HG03045 (cell line): ENCODE data around the gene PDE4D.

Source experiments
- ATAC-seq: cut with Tn5 transposase; IDR thresholded peaks from one replicate; pipeline ENCODE4 v1.9.1; 2021; ENCODE audit warnings: mild to moderate bottlenecking, moderate library complexity; ENCODE audit not compliant: unreplicated experiment

The PDE4D gene

DNA sequence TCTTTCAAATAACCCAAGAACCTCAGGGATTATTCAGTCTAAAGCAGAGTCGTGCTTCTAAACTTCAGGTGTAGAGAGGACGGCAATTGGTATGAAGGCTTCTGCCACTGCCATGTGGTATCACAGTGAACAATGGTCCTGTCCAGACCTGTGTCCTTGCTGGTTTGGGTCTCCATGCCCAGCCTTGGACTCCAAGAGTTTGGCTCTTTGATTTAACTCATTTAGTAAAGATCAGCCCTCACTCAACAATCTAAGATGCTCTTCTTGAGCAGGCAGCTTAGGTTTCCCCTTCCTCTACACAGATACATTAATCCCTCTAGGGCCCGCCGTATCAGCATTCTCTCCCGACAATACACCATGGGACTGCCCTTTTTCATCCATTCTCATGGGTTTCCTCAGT is 792.7 kb downstream of the PDE4D start:
- ATAC-seq = no peak

DNA sequence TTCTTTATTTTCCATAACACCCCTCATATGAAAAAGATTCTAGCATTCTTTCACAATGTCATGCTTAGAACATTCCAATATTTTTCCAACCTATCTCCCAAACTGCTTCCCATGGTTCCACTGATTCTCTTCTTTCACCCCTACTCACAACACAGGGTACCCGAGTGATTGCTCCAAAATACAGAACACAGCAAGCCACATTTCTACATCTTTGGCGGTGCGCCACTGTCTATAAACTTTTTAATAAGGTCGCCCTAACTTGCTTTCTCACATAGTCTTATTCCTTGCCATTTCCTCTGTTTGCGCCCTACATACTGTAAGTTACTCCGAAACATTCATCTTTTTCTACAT is 793.6 kb downstream of the PDE4D start:
- no peak for ATAC-seq

GRCh38 chr5:59099270-59099994 is 794.1 kb downstream of the PDE4D start:
- peak; percentile 62 for ATAC-seq

DNA sequence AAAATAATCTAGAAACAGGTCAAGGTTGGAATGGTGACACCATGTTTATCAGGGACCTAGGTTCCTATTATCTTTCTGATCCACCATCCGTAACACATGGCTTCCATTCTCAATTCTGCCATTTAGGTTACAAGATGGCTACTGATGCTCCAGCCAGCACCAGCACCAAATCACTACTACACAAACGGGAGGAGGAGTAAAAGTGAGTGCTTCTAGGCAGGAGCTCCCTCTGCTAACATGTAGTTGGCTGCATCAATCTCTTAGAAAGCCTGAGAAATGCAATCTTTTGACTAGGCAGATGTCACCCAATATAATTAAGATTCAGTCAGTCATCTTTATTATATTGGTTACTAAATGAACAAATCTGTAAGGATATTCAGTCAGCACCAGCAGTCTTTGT is 794.8 kb downstream of the PDE4D start:
- ATAC-seq = no peak

- no peak for ATAC-seq
Measured at GRCh38 chr5:59097712-59098111, 795.8 kb downstream of the PDE4D start.

GRCh38 chr5:59097116-59097515 is 796.4 kb downstream of the PDE4D start:
- no peak for ATAC-seq

DNA sequence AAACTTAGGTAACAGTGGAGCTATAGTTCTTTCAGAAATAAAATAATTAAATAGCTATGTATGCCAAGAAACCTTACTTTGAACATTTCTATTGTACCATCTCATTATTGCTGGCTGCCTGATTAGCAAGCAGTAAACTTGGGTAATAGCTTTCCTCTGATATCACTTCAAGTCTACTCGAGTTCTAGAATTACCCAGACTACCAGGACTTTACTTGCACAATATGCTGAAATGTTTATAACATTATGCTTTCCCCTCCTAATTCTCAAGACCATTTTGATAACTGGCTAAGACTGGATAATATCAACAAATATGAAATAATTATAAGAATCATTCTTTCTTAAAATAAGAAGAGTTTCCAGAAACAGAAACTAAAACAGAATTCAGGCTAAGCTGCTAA is 798.0 kb downstream of the PDE4D start:
- ATAC-seq = no peak

DNA sequence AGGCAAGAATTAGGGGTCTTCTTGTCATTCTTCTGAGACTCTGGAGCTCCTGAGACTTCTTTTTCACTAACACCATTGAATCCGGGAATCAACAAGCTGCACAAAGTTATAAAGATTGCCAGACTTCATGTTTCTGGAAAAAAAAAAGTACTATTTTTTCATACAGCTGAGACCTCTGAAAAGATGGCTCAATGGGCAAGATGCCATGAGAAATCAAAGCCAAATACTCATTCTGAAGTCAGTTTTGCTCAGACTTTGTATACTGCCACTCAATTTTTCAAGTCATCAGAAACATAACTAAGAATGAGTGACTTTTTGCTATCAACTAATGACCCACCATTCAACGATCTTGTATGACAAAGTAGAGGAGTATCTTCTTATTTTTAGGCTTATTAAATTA is 798.7 kb downstream of the PDE4D start:
- ATAC-seq = no peak

DNA sequence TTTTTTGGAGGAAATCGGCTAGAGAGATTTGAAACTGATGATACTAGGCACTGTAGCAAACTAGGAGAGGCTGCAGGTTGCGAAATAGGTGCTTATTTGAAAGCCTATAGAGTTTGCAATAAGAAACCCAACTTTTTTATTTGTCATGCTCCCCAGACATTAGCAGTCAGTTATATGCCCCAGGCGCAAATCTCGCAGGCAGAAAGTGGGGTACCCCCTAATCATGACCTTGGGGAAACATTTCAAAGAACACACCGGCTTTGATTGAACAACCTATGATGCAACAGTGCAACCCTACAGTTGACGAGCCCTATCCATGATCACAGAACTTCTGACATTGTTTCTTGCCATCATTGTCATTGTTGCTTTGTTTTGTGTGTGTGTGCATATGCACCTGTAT is 800.2 kb downstream of the PDE4D start:
- ATAC-seq = no peak

DNA sequence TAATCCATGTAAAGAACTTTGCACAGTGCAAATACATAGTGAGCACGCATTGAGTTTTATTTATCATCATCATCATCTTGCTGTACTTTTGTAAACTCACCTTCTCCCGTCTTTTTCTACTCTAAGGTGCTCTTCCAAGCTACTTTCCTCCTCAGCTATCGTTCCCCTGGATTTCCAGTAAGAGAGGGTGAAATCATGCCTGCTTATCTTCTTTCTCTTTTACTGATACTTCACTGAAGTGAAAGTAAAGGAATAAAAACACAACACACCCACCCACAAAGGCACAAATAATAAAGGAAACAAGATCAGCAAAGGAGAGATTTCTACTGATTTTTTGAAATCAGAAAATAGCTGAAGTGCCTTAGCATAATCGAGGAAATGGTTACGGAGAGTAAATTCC is 800.8 kb downstream of the PDE4D start:
- ATAC-seq = no peak

DNA sequence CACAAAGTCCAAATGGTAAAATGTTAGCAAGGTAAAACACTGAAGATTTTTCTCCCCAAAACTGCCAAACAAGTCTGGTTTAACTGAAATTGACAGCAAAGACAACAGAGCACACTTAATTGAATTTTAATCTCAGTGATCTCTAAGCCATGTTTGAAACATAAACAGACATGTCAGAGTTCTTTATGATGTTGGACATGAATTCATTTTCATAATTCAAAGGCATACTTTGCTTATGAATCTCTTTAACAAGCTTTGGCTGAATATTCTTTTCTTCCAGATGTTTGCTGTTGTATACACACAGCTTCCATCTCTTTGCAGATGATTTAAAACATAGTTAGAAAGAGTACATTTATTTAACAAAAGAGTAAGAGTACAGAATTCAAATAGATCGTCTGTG is 801.6 kb downstream of the PDE4D start:
- no peak for ATAC-seq

- ATAC-seq = no peak
Measured at GRCh38 chr5:59090323-59090722, 803.2 kb downstream of the PDE4D start.

DNA sequence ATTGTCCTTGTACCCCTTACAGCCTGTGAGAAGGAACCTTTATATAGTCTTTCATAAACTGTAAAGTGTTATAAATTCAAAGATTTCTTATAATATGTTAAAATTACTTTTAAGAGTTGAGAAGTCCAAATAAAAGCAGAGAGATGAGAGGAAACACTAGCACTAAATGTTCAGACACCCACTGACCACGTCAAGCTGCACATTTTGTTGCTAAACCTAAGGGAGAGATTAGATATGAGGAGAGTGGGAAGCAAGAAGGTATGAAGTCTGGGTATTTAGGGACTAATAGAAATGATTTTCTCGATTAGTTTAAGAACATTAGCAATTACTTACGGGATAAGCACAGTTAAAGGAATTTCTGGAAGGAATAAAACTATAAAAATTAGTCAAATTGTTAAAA is 803.8 kb downstream of the PDE4D start:
- ATAC-seq = no peak

DNA sequence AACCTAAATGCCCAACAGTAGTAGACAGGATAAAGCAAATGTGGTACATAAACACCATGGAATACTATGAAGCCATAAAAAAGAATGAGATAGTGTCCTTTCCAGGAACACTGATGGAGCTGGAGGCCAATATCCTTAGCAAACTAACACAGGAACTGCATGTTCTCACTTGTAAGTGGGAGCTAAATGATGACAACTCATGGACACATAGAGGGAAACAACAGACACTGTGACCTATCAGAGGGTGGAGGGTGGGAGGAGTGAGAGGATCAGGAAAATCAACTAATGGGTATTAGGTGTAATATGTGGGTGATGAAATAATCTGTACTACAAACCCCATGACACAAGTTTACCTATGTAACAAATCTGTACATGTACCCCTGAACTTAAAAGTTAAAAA is 805.0 kb downstream of the PDE4D start:
- ATAC-seq = no peak

DNA sequence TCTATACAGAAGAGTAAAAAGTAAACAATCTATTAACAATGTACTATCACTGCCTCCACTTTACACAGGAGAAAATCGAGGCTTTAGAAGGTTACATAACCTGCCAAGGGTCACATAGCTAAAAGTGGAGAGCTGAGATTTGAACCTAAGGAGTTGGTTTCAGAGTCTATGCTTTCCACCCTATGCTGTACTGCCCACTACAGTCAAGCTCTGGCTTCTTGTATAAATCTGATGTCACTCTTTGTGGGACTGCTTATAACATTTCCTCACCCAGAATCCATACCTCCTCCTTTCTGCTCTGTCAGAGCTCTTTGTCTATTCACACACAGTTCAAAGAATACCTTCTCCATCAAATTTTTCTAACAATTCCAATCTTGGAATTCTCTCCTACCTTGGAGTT is 807.5 kb downstream of the PDE4D start:
- no peak for ATAC-seq

DNA sequence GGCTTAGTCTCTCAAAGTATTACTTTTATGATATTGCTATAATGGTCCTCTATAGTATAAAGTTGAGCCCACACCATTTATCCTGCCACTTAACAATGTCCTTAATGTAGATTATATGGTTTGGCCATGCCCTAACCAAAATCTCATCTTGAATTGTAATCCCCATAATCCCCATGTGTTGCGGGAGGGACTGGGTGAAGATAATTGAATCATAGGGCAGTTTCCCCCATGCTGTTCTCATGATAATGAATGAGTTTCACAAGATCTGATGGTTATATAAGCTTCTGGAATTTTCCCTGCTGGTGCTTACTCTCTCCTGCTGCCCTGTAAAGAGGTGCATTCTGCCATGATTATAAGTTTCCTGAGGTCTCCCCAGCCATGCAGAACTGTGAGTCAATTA is 811.8 kb downstream of the PDE4D start:
- no peak for ATAC-seq

DNA sequence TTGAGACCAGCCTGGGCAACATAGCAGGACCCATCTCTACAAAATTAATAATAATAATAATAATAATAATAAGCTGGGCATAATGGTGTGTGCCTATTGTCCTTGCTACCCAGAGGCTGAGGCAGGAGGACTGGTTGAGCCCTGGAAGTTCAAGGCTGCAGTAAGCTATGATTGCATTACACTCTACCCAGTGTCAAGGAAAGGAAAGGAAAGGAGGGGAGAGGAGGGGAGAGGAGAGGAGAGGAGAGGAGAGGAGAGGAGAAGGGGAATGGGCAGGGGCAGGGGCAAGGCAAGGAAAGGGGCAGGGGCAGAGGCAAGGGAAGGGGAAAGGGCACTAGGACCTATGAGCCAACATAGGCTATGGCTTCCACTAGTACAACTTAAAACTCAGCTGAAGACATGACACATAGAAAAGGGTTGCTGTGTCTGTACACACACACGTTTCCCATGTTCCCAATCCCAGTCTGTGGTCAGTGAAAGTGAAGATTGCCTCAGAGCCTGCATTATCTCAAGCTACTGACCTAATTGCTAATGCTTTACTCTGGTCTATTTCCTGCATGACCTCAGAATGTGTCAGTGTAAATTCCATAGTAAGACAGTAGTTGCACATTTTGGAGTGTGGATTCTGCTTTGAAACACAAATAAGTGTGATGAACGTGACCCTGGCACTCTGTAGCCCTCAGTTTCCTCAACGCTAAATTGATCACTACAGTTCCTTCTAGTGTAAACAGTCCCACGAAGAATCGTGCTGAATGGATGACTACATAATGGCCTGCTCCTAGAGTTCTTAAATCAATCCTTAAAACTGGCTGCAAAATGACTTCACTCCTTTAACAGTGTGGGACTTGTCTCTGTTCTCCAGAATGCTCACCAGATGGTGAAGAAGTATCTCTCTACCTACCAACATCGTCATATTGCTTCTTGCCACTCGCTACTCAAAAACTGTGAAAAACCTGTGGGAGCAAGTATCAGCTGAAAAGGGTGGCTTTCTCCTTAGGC is 813.6 kb downstream of the PDE4D start:
- ATAC-seq = no peak

- no peak for ATAC-seq
Measured at GRCh38 chr5:59071755-59072549, 821.6 kb downstream of the PDE4D start.

- ATAC-seq = no peak
Measured at GRCh38 chr5:59069438-59070079, 824.0 kb downstream of the PDE4D start.

- ATAC-seq = no peak
Measured at GRCh38 chr5:59067956-59068656, 825.4 kb downstream of the PDE4D start.
